ENCODE data around the gene SLC1A7. TPM values are rescaled to one million over a fixed set of nuclear protein-coding genes. Genes with fewer than 3 reads are reported as not detected.

The SLC1A7 gene
- total and polyA plus RNA-seq, 2 of the 13 experiments (the other 11 are each of a cell fraction or from before 2014, with no cell fraction given) = 0.04 to 2.0 TPM

- TF ChIP-seq TRAFD1 (CRISPR knock-in tag; IDR thresholded peaks at IDR 0.05; ENCODE audit: borderline replicate concordance) (no peak), ZBTB3 (CRISPR knock-in tag; IDR thresholded peaks at IDR 0.05; ENCODE audit: borderline replicate concordance, low read depth) (peak; percentile 74; the same call in 1 of the 2 replicates), ZNF577 (CRISPR knock-in tag; IDR thresholded peaks at IDR 0.05; ENCODE audit: borderline replicate concordance, low read depth) (no peak), ZNF354B (CRISPR knock-in tag; IDR thresholded peaks at IDR 0.05) (no peak), HOXA5 (CRISPR knock-in tag; IDR thresholded peaks at IDR 0.05) (peak; percentile 77), POLR2A (IDR thresholded peaks at IDR 0.05; ENCODE audit: insufficient read depth in 1 of 2, low read depth in 2 of 2, low read length in 2 of 2) (peak in 1 of 2 experiments; percentile 74; a peak in 3 of 4 replicates), FOXA3 (CRISPR knock-in tag; IDR thresholded peaks at IDR 0.05) (peak; percentile 97), ZSCAN30 (CRISPR knock-in tag; IDR thresholded peaks at IDR 0.05) (no peak), FOXM1 (CRISPR knock-in tag; IDR thresholded peaks at IDR 0.05) (no peak), HMGXB4 (CRISPR knock-in tag; IDR thresholded peaks at IDR 0.05; ENCODE audit: borderline replicate concordance in 1 of 2, low read depth in 1 of 2) (peak; percentile 69 to 82), PHF21A (CRISPR knock-in tag; IDR thresholded peaks at IDR 0.05) (peak; percentile 97), CC2D1A (CRISPR knock-in tag; IDR thresholded peaks at IDR 0.05) (no peak), ATF7 (IDR thresholded peaks at IDR 0.05) (no peak), ATF7 (CRISPR knock-in tag; IDR thresholded peaks at IDR 0.05) (no peak; the same call in 1 of the 2 replicates), ZNF441 (CRISPR knock-in tag; IDR thresholded peaks at IDR 0.05; ENCODE audit: borderline replicate concordance) (no peak)
- TF ChIP-seq, protein P1, sequence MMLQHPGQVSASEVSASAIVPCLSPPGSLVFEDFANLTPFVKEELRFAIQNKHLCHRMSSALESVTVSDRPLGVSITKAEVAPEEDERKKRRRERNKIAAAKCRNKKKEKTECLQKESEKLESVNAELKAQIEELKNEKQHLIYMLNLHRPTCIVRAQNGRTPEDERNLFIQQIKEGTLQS (CRISPR knock-in tag; IDR thresholded peaks at IDR 0.05) = no peak
- TF ChIP-seq, protein P2, sequence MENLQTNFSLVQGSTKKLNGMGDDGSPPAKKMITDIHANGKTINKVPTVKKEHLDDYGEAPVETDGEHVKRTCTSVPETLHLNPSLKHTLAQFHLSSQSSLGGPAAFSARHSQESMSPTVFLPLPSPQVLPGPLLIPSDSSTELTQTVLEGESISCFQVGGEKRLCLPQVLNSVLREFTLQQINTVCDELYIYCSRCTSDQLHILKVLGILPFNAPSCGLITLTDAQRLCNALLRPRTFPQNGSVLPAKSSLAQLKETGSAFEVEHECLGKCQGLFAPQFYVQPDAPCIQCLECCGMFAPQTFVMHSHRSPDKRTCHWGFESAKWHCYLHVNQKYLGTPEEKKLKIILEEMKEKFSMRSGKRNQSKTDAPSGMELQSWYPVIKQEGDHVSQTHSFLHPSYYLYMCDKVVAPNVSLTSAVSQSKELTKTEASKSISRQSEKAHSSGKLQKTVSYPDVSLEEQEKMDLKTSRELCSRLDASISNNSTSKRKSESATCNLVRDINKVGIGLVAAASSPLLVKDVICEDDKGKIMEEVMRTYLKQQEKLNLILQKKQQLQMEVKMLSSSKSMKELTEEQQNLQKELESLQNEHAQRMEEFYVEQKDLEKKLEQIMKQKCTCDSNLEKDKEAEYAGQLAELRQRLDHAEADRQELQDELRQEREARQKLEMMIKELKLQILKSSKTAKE (CRISPR knock-in tag; IDR thresholded peaks at IDR 0.05; ENCODE audit: borderline replicate concordance) = peak; percentile 83
- TF ChIP-seq, protein P3, sequence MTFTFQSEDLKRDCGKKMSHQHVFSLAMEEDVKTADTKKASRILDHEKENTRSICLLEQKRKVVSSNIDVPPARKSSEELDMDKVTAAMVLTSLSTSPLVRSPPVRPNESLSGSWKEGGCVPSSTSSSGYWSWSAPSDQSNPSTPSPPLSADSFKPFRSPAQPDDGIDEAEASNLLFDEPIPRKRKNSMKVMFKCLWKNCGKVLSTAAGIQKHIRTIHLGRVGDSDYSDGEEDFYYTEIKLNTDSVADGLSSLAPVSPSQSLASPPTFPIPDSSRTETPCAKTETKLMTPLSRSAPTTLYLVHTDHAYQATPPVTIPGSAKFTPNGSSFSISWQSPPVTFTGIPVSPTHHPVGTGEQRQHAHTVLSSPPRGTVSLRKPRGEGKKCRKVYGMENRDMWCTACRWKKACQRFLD (CRISPR knock-in tag; IDR thresholded peaks at IDR 0.05; ENCODE audit: borderline replicate concordance) = no peak
- TF ChIP-seq, protein P4, sequence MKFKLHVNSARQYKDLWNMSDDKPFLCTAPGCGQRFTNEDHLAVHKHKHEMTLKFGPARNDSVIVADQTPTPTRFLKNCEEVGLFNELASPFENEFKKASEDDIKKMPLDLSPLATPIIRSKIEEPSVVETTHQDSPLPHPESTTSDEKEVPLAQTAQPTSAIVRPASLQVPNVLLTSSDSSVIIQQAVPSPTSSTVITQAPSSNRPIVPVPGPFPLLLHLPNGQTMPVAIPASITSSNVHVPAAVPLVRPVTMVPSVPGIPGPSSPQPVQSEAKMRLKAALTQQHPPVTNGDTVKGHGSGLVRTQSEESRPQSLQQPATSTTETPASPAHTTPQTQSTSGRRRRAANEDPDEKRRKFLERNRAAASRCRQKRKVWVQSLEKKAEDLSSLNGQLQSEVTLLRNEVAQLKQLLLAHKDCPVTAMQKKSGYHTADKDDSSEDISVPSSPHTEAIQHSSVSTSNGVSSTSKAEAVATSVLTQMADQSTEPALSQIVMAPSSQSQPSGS (CRISPR knock-in tag; IDR thresholded peaks at IDR 0.05) = peak; percentile 69
Measured at GRCh38 chr1:53183095-53183990, 40.9 kb upstream of the SLC1A7 start (continued).

Measured in HepG2 (cell line).